OCI-LY7 (cell line): ENCODE data around the gene SRBD1. TPM values are rescaled to one million over a fixed set of nuclear protein-coding genes. Genes with fewer than 3 reads are reported as not detected.

ENCODE experiments used
- BruUV-seq: library from RNA; stranded (reverse); fragments of 400-500 nt; replicated peaks from 2 replicates; lab custom pipeline; 2021; lab: Mats Ljungman, UMichigan
- CTCF ChIA-PET: fragments of 300-600 bp; sonication (Branson Sonifier 250); formaldehyde crosslinking; loops from one replicate; lab custom pipeline; 2022; ENCODE audit warnings: antibody characterized with exemption; ENCODE audit not compliant: unreplicated experiment; lab: Charles Lee
- POLR2A ChIA-PET: fragments of 300-600 bp; sonication (Branson Sonifier 250); formaldehyde crosslinking; loops from one replicate; lab custom pipeline; 2022; ENCODE audit warnings: antibody characterized with exemption; lab: Charles Lee
- DNase-seq: peaks from one replicate; pipeline ENCODE4 v3.0.0-alpha.2; 2015; ENCODE audit warnings: low spot score
- H2AFZ ChIP-seq: fragments of 200-600 bp; sonication (generic), shearing (Covaris generic); 2 replicates; pipeline ENCODE4 v1.6.1; 2014; ENCODE audit warnings: mild to moderate bottlenecking, antibody characterized with exemption, low read length, moderate library complexity
- H3K27ac ChIP-seq: fragments of 200-600 bp; sonication (generic); 2 replicates; pipeline ENCODE4 v1.5.1; 2014; ENCODE audit warnings: mixed run types, low read depth, mild to moderate bottlenecking, moderate library complexity, low read length, inconsistent platforms; ENCODE audit not compliant: poor library complexity, severe bottlenecking
- H3K36me3 ChIP-seq: fragments of 200-600 bp; sonication (generic); 2 replicates; pipeline ENCODE4 v1.6.1; 2014; ENCODE audit warnings: mild to moderate bottlenecking, antibody characterized with exemption, low read length, moderate library complexity, mixed read lengths; ENCODE audit not compliant: insufficient read depth
- H3K4me1 ChIP-seq: fragments of 200-600 bp; sonication (generic); 2 replicates; pipeline ENCODE4 v1.5.1; 2014; ENCODE audit warnings: mild to moderate bottlenecking, low read length; ENCODE audit not compliant: insufficient read depth, poor library complexity, severe bottlenecking
- H3K4me2 ChIP-seq: fragments of 200-600 bp; sonication (generic); 2 replicates; pipeline ENCODE4 v1.6.1; 2014; ENCODE audit warnings: mild to moderate bottlenecking, low read length
- H3K4me3 ChIP-seq: fragments of 200-600 bp; sonication (generic); 2 replicates; pipeline ENCODE4 v1.5.1; 2014; ENCODE audit warnings: mild to moderate bottlenecking, low read depth, low read length; ENCODE audit not compliant: poor library complexity, severe bottlenecking
- H3K79me2 ChIP-seq: fragments of 200-600 bp; sonication (generic); 2 replicates; pipeline ENCODE4 v1.6.1; 2016; ENCODE audit warnings: low read depth, mild to moderate bottlenecking, low read length, moderate library complexity, mixed read lengths; ENCODE audit not compliant: insufficient read depth
- H3K9me2 ChIP-seq: fragments of 200-600 bp; sonication (generic); 2 replicates; pipeline ENCODE4 v1.6.1; 2016; ENCODE audit warnings: mild to moderate bottlenecking, low read length, mixed read lengths; ENCODE audit not compliant: insufficient read depth
- H3K9me3 ChIP-seq: fragments of 200-600 bp; sonication (generic); 2 replicates; pipeline ENCODE4 v1.6.1; 2014; ENCODE audit warnings: mild to moderate bottlenecking, mixed run types, low read length, mixed read lengths
- H4K20me1 ChIP-seq: fragments of 200-600 bp; sonication (generic); 2 replicates; pipeline ENCODE4 v1.6.1; 2014; ENCODE audit warnings: mild to moderate bottlenecking, antibody characterized with exemption, low read length, moderate library complexity, mixed read lengths; ENCODE audit not compliant: insufficient read depth
- CTCF ChIP-seq: fragments of 200-600 bp; sonication (generic); conservative IDR thresholded peaks from 2 replicates; pipeline ENCODE4 v1.5.1; 2014; ENCODE audit warnings: mild to moderate bottlenecking, antibody characterized with exemption, low read length, moderate library complexity, mixed read lengths
- EZH2phosphoT487 ChIP-seq: fragments of 200-600 bp; sonication (generic); IDR thresholded peaks from 2 replicates; pipeline ENCODE4 v1.6.1; 2018; ENCODE audit warnings: low read depth, borderline replicate concordance, mild to moderate bottlenecking, mixed run types, antibody characterized with exemption, low read length, moderate library complexity, mixed read lengths
- intact Hi-C: fragments of 100-400 bp; cut with micrococcal nuclease; formaldehyde crosslinking; loops from one replicate; pipeline ENCODE4 v1.10.0; 2022; ENCODE audit not compliant: unreplicated experiment
- total RNA-seq, 2 experiments: library from RNA; depleted of rRNA in 1 of 2; stranded (reverse); fragments of >200 nt in 1 of 2; shearing (Covaris generic) in 1 of 2; gene quantifications; 2 replicates each; pipeline ENCODE4 v1.2.3, GENCODE V29; 2014 to 2022

SRBD1 gene
- total RNA-seq, 2 experiments from 2014 or later, result 13.9 to 16.0 TPM

- Histone ChIP-seq H3K4me1 (no peaks in the 10 kb centered on the region), H3K36me3 (no peaks in the 10 kb centered on the region), H3K27ac (no peak overlapping the region), H4K20me1 (no peaks in the 10 kb centered on the region), H3K79me2 (no peaks in the 10 kb centered on the region), H2AFZ (no peak overlapping the region), H3K9me2 (no peaks in the 10 kb centered on the region), H3K4me2 (no peak overlapping the region), H3K4me3 (no peak overlapping the region), H3K9me3 (0 out of 2 replicates have a peak, but pooled peaks cover 6% of the 10 kb centered on the region)
- no TSS peak for BruUV-seq
- no peak for TF ChIP-seq EZH2phosphoT487
- no peak for TF ChIP-seq CTCF
- intact Hi-C loops, result no loop called here
- DNase-seq, result no peak
- CTCF ChIA-PET, result no interaction called here
- POLR2A ChIA-PET, result no interaction called here
Measured at GRCh38 chr2:45626387-45627221, 15.5 kb upstream of the SRBD1 start.

GRCh38 chr2:45625824-45626223 is 14.8 kb upstream of the SRBD1 start:
- Histone ChIP-seq H3K4me1 (no peaks in the 10 kb centered on the region), H3K27ac (no peak overlapping the region), H3K9me2 (no peaks in the 10 kb centered on the region), H4K20me1 (no peaks in the 10 kb centered on the region), H3K4me3 (no peak overlapping the region), H2AFZ (no peak overlapping the region), H3K9me3 (0 out of 2 replicates have a peak, but pooled peaks cover 6% of the 10 kb centered on the region), H3K79me2 (no peaks in the 10 kb centered on the region), H3K36me3 (no peaks in the 10 kb centered on the region), H3K4me2 (no peak overlapping the region)
- DNase-seq, result no peak
- intact Hi-C loops, result no loop called here
- POLR2A ChIA-PET, result interaction anchor here (0.6 kb wide), 1 partner anchor 15 kb away, joined by 3 read pairs; the partner anchor contains the start of gene SRBD1
- CTCF ChIA-PET, result no interaction called here
- TF ChIP-seq CTCF (no peak), EZH2phosphoT487 (no peak)
- BruUV-seq, result no TSS peak

- Histone ChIP-seq H4K20me1 (no peaks in the 10 kb centered on the region), H3K4me2 (no peak overlapping the region), H3K36me3 (no peaks in the 10 kb centered on the region), H2AFZ (no peak overlapping the region), H3K4me1 (no peaks in the 10 kb centered on the region), H3K9me3 (0 out of 2 replicates have a peak, but pooled peaks cover 6% of the 10 kb centered on the region), H3K4me3 (no peak overlapping the region), H3K9me2 (no peaks in the 10 kb centered on the region), H3K27ac (no peak overlapping the region), H3K79me2 (no peaks in the 10 kb centered on the region)
- TF ChIP-seq EZH2phosphoT487 (no peak), CTCF (no peak)
- intact Hi-C loops, result no loop called here
- BruUV-seq, result no TSS peak
- POLR2A ChIA-PET, result no interaction called here
- no peak for DNase-seq
- CTCF ChIA-PET, result no interaction called here
Measured at GRCh38 chr2:45623098-45623497, 12.0 kb upstream of the SRBD1 start.
